NB4 (cell line): ENCODE measurements around the gene RPP30.

Experiments
- CTCF ChIP-seq: IDR thresholded peaks from one replicate; pipeline ENCODE4 v1.5.1; 2012; ENCODE audit warnings: low read depth, low read length
- POLR2A ChIP-seq: IDR thresholded peaks from 2 replicates; pipeline ENCODE4 v1.6.1; 2011; ENCODE audit warnings: mild to moderate bottlenecking; ENCODE audit not compliant: insufficient read length; ENCODE audit errors: extremely low read depth

GRCh38 chr10:90856261-90856660 is 15.5 kb upstream of the RPP30 start:
- TF ChIP-seq CTCF: no peak
- no peak for TF ChIP-seq POLR2A
